Raji (cell line): ENCODE measurements around the gene NUFIP2.

Experiments used
- POLR2A ChIP-seq: IDR thresholded peaks from 2 replicates; pipeline ENCODE4 v1.6.1; 2011; ENCODE audit warnings: low read depth, low read length, control low read depth; ENCODE audit not compliant: insufficient read depth

NUFIP2 gene

GRCh38 chr17:29292071-29292991, 1.6 kb downstream of the NUFIP2 start:
- TF ChIP-seq POLR2A, result no peak

DNA sequence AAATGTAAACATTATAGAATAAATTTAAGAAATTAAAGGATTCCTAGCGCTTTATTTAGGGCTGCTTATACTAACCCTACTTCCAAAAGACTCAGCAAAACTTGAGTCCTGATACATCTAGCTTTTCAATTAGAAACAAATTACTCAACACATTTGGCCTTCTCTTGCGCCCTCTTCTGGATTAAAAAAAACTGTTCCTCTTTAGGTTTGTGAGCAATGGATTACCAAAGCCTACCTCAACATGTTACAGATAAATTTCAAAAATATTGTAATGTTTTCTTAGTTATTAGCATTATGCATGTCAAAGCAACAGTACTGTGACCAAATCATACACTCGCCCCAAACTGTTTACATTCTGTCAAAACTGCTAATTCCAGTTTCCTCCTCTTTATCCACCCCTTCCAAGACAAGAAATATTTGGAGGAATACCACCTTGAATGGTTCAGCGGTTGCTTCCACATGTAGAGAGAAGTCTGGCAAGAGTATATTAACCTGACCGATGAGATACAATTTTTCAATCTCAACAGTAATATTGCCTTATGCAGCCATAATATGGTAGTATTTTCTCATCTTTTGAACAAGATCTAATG, 2.7 kb downstream of the NUFIP2 start:
- no peak for TF ChIP-seq POLR2A

GRCh38 chr17:29289852-29290251, 4.1 kb downstream of the NUFIP2 start:
- no peak for TF ChIP-seq POLR2A

DNA sequence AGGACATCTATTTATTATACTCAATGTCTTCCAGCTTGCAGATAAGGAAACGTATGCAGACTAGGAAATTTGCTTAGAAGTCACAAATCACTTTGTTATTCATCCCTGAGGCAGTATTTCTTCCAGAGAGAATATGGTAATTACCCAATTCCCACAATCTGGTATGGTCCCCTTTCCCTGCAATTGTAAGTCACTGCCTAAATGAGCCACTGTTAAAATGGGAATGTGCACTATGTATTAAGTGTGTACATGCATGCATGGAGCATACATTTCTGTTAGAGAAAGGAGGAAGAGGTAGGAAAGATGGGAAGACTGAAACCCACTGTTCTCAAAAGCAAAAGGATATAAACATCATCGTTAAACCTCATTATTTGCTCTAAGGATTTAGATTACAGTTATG, 10.0 kb downstream of the NUFIP2 start:
- no peak for TF ChIP-seq POLR2A

GRCh38 chr17:29283496-29283895, 10.5 kb downstream of the NUFIP2 start:
- no peak for TF ChIP-seq POLR2A

DNA sequence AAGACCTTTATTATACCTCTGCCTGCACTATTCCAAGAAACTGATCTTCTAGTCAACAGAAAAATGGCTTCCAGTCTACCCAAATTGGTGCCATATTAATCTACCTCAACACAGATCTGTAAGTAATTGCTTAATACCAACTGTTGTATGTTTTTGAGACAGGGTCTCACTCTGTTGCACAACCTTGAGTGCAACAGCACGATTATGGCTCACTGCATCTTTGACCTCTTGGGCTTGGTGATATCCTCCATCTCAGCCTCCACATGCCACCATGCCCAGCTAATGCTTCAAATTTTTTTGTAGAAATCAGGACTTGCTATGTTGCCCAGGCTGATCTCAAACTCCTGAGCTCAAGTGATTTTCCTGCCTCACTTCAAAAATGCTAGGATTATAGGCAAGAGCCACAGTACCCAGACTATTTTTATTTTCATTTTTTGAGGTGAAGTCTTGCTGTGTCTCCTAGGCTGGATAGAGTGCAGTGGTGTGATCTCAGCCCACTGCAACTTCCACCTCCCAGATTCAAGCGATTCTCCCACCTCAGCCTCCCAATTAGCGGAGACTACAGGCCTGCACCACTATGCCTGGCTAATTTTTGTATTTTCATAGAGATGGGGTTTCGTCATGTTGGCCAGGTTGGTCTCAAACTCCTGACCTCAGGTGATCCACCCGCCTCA, 14.4 kb downstream of the NUFIP2 start:
- no peak for TF ChIP-seq POLR2A

DNA sequence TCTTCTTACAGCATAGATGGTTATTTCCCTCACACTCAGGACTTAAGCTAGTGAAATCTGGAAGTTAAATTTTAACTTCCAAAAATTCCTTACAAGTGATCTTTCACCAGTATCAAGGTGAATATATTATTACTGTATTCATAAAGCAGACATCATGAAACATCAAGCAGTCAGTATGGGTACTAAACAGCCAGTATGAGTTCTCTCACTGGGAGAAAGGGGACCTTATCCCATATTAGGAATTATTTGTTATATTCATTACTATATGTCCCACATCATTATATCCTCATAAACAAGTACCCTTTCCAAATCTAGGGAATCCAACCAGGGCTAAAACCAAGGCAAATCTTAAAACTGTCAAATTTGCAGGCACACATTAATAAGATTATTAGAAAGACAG, 15.3 kb downstream of the NUFIP2 start:
- no peak for TF ChIP-seq POLR2A

DNA sequence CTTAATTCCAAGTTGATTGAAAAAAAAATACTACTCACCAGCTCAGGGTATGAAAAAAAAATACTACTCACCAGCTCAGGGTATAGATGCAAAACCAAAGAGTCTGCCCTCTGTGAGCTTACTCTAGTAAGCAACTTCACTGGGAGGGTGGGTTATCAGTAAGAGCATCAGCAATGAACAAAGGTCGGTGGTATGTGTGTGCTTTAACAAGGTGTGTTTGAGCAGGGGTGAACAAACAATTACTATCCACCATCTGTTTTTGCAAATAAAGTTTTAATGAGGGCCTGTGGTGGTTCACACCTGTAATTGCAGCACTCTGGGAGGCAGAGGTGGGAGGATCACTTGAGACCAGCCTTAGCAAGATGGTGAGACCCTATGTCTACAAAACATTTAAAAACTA, 20.0 kb downstream of the NUFIP2 start:
- no peak for TF ChIP-seq POLR2A

- no peak for TF ChIP-seq POLR2A
Measured at GRCh38 chr17:29263916-29264315, 30.0 kb downstream of the NUFIP2 start.

- no peak for TF ChIP-seq POLR2A
Measured at GRCh38 chr17:29257756-29258155, 36.2 kb downstream of the NUFIP2 start.

DNA sequence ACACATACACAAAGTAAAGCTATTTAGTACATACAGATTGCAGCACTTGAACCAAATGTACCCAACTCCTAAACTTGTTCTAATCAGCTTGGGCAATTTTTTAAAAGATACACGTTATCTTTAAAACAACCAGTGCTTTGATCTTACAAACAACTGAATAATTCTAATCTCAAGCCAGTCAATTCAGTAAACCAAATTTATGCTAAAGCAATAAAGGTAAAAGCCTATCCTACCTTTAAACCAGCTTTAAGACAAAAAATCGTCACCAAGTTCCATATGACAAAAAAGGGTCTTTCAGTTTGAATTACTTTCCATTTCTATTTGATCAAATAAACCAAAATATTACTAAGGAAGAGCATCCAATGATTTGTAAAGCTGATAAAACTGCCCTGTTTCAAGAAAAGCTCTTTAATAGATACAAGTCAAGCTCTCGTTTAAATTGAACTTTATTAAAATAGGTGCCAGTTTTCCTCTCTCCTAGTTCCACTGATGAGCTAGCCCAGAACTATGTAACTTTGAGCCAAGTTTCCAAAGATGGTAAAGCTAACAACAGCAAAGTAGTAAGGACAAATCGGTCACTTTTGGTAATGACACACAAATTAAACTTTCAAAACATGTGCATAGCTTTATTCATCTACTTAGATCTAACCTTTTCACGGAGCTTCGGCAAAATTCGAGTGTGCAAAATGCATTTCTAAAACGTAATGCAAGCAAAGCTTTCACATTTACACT, 37.0 kb downstream of the NUFIP2 start:
- no peak for TF ChIP-seq POLR2A

- no peak for TF ChIP-seq POLR2A
Measured at GRCh38 chr17:29255926-29256522, 37.9 kb downstream of the NUFIP2 start.

GRCh38 chr17:29253037-29253436, 40.9 kb downstream of the NUFIP2 start:
- TF ChIP-seq POLR2A, result no peak

DNA sequence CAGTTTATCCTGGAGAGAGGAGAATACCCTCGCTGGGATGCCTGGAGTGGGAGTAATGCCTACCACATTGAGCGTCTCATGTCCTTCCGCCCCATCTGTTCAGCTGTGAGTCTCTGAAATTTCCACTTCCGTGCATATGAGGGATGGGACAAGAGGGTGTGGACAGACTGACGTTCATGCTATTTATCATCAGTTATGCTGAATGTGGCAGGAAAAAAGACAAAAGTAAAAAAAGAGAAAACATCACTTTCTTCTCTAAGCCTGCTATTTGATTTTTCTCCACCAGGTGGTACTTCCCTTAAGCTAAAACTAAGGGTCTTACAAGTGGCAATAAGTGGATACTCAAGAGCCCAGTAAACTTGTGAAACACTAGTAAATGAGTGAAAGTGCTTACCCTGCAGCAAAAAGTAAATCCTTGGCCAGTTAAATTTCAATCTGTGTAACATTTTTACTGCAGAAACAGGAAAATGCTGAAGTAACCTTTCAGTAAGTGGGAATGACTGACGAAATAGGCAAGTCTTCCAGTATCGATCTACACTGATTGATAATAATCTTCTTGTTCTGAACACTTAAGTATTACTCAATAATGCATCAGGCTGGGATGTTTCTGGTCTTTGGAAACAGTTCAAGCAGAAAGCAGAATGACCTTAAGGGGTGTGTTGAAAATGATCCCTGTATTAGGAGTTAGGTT, 41.7 kb downstream of the NUFIP2 start:
- TF ChIP-seq POLR2A, result no peak
